WTC11 (cell line): Measurements from ENCODE around the gene CHST5. TPM values are rescaled to one million over a fixed set of nuclear protein-coding genes. Genes with fewer than 3 reads are reported as not detected.
"Not testable (repeated sequence)": the region's sequence is repeated elsewhere in the genome, so short reads cannot be mapped to it uniquely, and the experiment has no call there.

Experiments used
- ATAC-seq: fragments of 200-7000 bp; cut with Tn5 transposase; 2 replicates; pipeline ENCODE4 v1.10.0; 2021; ENCODE audit warnings: mild to moderate bottlenecking, moderate library complexity
- CTCF ChIA-PET: fragments of 300-600 bp; sonication (Branson Sonifier 250); formaldehyde crosslinking; loops from one replicate; lab custom pipeline; 2021; ENCODE audit warnings: antibody characterized with exemption; lab: Charles Lee
- POLR2A ChIA-PET: fragments of 350-600 bp; sonication (Branson Sonifier 250); formaldehyde crosslinking; loops from one replicate; lab custom pipeline; 2021; ENCODE audit warnings: antibody characterized with exemption; lab: Charles Lee
- DNase-seq: peaks from one replicate; pipeline ENCODE4 v3.0.0; 2021; ENCODE audit warnings: low spot score
- H3K27ac Mint-ChIP-seq: 2 replicates; pipeline ENCODE4 v1.8.0; 2021; ENCODE audit warnings: mixed read lengths
- H3K27me3 Mint-ChIP-seq: 2 replicates; pipeline ENCODE4 v1.8.0; 2021; ENCODE audit warnings: low read depth, mild to moderate bottlenecking, moderate library complexity, mixed read lengths
- H3K36me3 Mint-ChIP-seq: 2 replicates; pipeline ENCODE4 v1.8.0; 2021; ENCODE audit warnings: mixed read lengths
- H3K4me1 Mint-ChIP-seq: 2 replicates; pipeline ENCODE4 v1.8.0; 2022; ENCODE audit warnings: mixed read lengths
- H3K4me3 Mint-ChIP-seq: 2 replicates; pipeline ENCODE4 v1.8.0; 2021; ENCODE audit warnings: mild to moderate bottlenecking, moderate library complexity, mixed read lengths
- H3K9me3 Mint-ChIP-seq: 2 replicates; pipeline ENCODE4 v1.8.0; 2021; ENCODE audit warnings: mixed read lengths
- EMX1 ChIP-seq: fragments of 250-450 bp; sonication (Bioruptor Pico); IDR thresholded peaks from 2 replicates; pipeline ENCODE4 v1.8.0; 2021; ENCODE audit warnings: mild to moderate bottlenecking
- FOXJ3 ChIP-seq: sonication (generic); formaldehyde crosslinking; IDR thresholded peaks from 2 replicates; pipeline ENCODE4 v1.9.0; 2021; ENCODE audit warnings: missing genetic modification reagents, mild to moderate bottlenecking, borderline replicate concordance
- MXD4 ChIP-seq: fragments of 250-450 bp; sonication (Bioruptor Pico); IDR thresholded peaks from 2 replicates; pipeline ENCODE4 v1.8.0; 2021; ENCODE audit warnings: mild to moderate bottlenecking, moderate library complexity, borderline replicate concordance
- TEAD4 ChIP-seq: sonication (generic); formaldehyde crosslinking; IDR thresholded peaks from 2 replicates; pipeline ENCODE4 v1.8.0; 2022; ENCODE audit warnings: mild to moderate bottlenecking, missing genetic modification reagents
- total RNA-seq: library from RNA; stranded (reverse); gene quantifications from 3 replicates; pipeline ENCODE4 v1.2.3, GENCODE V29; 2021
- TF ChIP-seq, protein P1 (sequence below): sonication (generic); formaldehyde crosslinking; IDR thresholded peaks from 2 replicates; pipeline ENCODE4 v1.8.1; 2022; ENCODE audit warnings: mild to moderate bottlenecking, missing genetic modification reagents, moderate library complexity, borderline replicate concordance
- TF ChIP-seq, protein P2 (sequence below): sonication (generic); formaldehyde crosslinking; IDR thresholded peaks from 2 replicates; pipeline ENCODE4 v1.8.0; 2023; ENCODE audit warnings: mild to moderate bottlenecking, missing genetic modification reagents
- TF ChIP-seq, protein P3 (sequence below): sonication (generic); formaldehyde crosslinking; IDR thresholded peaks from 2 replicates; pipeline ENCODE4 v1.8.1; 2023; ENCODE audit warnings: mild to moderate bottlenecking, missing genetic modification reagents, moderate library complexity
- TF ChIP-seq, protein P4 (sequence below): fragments of 250-450 bp; sonication (Bioruptor Pico); IDR thresholded peaks from 2 replicates; pipeline ENCODE4 v1.9.0; 2021; ENCODE audit warnings: mild to moderate bottlenecking
- TF ChIP-seq, protein P5 (sequence below): sonication (generic); formaldehyde crosslinking; IDR thresholded peaks from 2 replicates; pipeline ENCODE4 v1.8.1; 2022; ENCODE audit warnings: missing genetic modification reagents, borderline replicate concordance

The CHST5 gene
- total RNA-seq, 1 experiment from 2014 or later: not detected

DNA sequence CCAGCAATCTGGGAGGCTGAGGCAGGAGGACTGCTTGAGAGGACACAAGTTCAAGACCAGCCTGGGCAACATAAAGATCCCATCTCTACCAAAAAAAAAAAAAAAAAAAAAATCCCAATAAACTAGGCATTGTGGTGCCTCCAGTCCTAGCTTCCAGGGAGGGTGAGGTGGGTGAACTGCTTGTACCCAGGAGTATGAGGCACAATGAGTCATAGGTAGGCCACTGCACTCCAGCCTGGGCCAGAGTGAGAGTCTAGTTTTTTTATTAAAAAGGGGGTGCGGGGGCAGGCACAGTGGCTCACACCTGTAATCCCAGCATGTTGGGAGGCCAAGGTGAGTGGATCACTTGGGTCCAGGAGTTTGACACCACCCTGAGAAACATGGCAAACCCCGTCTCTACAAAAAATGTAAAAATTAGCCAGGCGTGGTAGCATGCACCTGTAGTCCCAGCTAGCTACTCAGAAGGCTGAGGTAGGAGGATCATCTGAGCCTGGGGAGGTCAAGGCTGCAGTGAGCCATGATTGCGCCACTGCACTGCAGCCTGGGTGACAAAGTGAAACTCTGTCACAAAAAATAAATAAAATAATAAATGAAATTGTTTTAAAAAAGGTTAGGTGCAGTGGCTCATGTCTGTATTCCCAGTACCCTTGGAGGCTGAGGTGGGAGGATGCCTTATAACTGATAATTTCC, 32.8 kb downstream of the CHST5 start:
- DNase-seq (no peak), ATAC-seq (no peak)
- ChIA-PET POLR2A (no interaction called here), CTCF (interaction anchor here (0.7 to 1.7 kb wide), 2 partner anchors 14 to 269 kb away, joined by 3 to 8 read pairs; no protein-coding TSS in a partner anchor)
- TF ChIP-seq, protein P1, sequence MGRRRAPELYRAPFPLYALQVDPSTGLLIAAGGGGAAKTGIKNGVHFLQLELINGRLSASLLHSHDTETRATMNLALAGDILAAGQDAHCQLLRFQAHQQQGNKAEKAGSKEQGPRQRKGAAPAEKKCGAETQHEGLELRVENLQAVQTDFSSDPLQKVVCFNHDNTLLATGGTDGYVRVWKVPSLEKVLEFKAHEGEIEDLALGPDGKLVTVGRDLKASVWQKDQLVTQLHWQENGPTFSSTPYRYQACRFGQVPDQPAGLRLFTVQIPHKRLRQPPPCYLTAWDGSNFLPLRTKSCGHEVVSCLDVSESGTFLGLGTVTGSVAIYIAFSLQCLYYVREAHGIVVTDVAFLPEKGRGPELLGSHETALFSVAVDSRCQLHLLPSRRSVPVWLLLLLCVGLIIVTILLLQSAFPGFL: no peak
- TF ChIP-seq FOXJ3: no peak
- TF ChIP-seq, protein P2, sequence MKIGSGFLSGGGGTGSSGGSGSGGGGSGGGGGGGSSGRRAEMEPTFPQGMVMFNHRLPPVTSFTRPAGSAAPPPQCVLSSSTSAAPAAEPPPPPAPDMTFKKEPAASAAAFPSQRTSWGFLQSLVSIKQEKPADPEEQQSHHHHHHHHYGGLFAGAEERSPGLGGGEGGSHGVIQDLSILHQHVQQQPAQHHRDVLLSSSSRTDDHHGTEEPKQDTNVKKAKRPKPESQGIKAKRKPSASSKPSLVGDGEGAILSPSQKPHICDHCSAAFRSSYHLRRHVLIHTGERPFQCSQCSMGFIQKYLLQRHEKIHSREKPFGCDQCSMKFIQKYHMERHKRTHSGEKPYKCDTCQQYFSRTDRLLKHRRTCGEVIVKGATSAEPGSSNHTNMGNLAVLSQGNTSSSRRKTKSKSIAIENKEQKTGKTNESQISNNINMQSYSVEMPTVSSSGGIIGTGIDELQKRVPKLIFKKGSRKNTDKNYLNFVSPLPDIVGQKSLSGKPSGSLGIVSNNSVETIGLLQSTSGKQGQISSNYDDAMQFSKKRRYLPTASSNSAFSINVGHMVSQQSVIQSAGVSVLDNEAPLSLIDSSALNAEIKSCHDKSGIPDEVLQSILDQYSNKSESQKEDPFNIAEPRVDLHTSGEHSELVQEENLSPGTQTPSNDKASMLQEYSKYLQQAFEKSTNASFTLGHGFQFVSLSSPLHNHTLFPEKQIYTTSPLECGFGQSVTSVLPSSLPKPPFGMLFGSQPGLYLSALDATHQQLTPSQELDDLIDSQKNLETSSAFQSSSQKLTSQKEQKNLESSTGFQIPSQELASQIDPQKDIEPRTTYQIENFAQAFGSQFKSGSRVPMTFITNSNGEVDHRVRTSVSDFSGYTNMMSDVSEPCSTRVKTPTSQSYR: no peak
- TF ChIP-seq, protein P3, sequence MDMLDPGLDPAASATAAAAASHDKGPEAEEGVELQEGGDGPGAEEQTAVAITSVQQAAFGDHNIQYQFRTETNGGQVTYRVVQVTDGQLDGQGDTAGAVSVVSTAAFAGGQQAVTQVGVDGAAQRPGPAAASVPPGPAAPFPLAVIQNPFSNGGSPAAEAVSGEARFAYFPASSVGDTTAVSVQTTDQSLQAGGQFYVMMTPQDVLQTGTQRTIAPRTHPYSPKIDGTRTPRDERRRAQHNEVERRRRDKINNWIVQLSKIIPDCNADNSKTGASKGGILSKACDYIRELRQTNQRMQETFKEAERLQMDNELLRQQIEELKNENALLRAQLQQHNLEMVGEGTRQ (CRISPR knock-in tag): no peak
- Mint-ChIP-seq H3K4me1 (no peaks in the 10 kb centered on the region), H3K27ac (no peak overlapping the region), H3K9me3 (no peaks in the 10 kb centered on the region), H3K4me3 (no peak overlapping the region), H3K27me3 (no peaks in the 10 kb centered on the region), H3K36me3 (no peaks in the 10 kb centered on the region)

DNA sequence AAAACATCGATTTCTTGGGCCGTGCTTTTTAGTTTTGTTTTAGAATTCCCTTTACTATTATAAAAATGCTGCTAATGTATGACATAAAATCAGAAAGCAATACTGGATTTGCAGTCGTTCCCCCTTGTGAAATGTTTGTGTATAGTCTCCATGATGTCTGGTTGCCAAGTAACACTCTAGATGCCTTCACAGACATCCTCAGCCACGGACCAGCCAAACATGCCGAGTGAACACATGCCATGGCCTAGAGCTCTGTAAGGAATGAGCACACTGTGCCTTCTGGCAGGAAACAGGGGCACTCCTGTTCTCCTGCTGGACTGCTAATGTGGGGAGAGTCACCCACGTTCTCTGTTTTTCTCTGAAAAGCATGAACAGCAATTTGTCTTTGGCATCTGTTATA, 34.1 kb downstream of the CHST5 start:
- POLR2A ChIA-PET, H3K27me3 Mint-ChIP-seq, H3K4me3 Mint-ChIP-seq, ATAC-seq, H3K36me3 Mint-ChIP-seq, H3K9me3 Mint-ChIP-seq, DNase-seq, H3K4me1 Mint-ChIP-seq, CTCF ChIA-PET, H3K27ac Mint-ChIP-seq: not testable (repeated sequence)

DNA sequence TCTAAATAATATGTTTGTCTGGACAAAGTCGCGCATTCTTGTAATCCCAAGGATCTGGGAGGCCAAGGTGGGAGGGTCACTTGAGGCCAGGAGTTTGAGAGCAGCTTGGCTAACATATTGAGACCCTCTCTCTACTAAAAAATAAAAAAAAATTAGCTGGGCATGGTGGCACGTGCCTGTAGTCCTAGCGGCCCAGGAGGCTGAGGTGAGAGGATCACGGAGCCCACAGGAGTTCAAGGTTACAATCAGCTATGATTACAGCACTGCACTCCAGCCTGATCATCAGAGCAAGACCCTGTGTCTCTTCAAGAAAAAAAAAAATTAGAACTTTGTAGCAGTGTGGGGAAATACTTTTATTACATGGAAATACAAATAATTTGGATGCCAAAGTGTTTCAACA, 34.5 kb downstream of the CHST5 start:
- TF ChIP-seq MXD4 (CRISPR knock-in tag): no peak
- TF ChIP-seq, protein P4, sequence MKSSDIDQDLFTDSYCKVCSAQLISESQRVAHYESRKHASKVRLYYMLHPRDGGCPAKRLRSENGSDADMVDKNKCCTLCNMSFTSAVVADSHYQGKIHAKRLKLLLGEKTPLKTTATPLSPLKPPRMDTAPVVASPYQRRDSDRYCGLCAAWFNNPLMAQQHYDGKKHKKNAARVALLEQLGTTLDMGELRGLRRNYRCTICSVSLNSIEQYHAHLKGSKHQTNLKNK (CRISPR knock-in tag): no peak
- TF ChIP-seq, all 79 proteins: peak for 0
- Mint-ChIP-seq H3K27ac (no peak overlapping the region), H3K27me3 (no peaks in the 10 kb centered on the region), H3K36me3 (no peaks in the 10 kb centered on the region), H3K9me3 (no peaks in the 10 kb centered on the region), H3K4me3 (no peak overlapping the region), H3K4me1 (no peaks in the 10 kb centered on the region)
- no peak for DNase-seq
- CTCF ChIA-PET: interaction anchor here (1.0 to 1.4 kb wide), 2 partner anchors 16 to 116 kb away, joined by 3 to 10 read pairs; no protein-coding TSS in a partner anchor
- no peak for ATAC-seq
- POLR2A ChIA-PET: interaction anchor here (0.6 kb wide), 1 partner anchor 16 kb away, joined by 4 read pairs; no protein-coding TSS in a partner anchor

DNA sequence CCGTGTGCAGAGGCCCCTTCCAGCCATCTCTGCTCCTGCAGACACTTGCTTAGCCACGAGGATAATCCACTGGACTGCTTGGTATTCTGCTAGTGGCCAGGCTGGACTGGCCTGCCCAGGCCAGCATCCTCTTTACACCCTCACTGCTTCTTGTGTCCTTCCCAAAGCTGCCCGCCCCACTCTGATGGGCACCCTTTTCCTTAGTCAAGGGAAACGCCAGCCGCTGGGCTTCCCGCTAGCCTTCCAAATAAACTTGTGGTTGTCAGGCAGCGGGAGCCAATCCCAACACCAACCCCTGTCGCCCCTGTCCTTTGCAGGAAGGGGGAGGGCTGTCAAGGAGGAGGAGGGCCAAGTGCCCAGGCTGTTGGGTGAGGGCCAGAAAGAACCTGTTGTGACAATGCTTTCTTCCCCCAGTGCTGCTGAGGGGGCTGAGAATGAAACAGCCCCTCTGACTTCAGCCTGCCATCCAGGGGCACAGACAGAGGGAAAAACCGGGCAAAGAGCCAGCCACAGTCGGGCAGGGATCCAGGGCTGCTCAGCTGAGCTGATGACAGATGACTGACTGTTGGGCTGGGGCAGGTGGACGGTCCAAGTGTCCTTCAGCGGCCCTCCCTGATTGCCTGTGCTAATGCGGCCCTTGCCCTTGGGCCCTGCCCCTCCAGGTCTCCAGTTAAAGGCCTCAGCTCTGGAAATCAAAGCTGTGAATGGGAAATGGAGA, 37.1 kb downstream of the CHST5 start:
- DNase-seq, H3K36me3 Mint-ChIP-seq, POLR2A ChIA-PET, H3K27me3 Mint-ChIP-seq, H3K27ac Mint-ChIP-seq, H3K4me1 Mint-ChIP-seq, ATAC-seq, H3K9me3 Mint-ChIP-seq, H3K4me3 Mint-ChIP-seq: not testable (repeated sequence)
- CTCF ChIA-PET: interaction anchor here (4.8 kb wide), 1 partner anchor 19 kb away, joined by 91 read pairs; no protein-coding TSS in a partner anchor

DNA sequence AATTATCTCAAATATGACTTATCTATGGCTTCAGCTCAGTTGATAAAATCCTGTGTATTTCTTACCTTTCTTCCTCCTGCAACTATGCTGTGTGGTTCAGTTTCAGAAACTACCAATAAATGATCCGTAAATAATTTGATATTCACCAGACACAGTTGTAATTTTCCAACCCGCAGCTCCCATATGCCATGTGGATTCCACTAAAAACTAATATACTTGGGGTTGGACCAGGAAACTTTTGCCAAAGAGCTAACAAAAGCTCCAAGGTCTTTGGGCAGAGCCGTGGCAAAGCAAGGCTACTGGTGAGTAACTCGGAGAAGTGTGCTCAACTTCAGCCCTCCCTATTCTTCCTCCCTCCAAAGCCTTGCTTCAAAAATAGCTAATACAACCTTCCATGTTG, 38.4 kb downstream of the CHST5 start:
- peaks cover 13% of the 10 kb centered on the region for H3K27me3 Mint-ChIP-seq
- H3K36me3 Mint-ChIP-seq: no peaks in the 10 kb centered on the region
- DNase-seq (no peak), ATAC-seq (no peak)
- peaks cover 11% of the 10 kb centered on the region for H3K4me1 Mint-ChIP-seq
- H3K4me3 Mint-ChIP-seq: no peak overlapping the region
- no peak for TF ChIP-seq EMX1 (CRISPR knock-in tag)
- TF ChIP-seq, protein P5, sequence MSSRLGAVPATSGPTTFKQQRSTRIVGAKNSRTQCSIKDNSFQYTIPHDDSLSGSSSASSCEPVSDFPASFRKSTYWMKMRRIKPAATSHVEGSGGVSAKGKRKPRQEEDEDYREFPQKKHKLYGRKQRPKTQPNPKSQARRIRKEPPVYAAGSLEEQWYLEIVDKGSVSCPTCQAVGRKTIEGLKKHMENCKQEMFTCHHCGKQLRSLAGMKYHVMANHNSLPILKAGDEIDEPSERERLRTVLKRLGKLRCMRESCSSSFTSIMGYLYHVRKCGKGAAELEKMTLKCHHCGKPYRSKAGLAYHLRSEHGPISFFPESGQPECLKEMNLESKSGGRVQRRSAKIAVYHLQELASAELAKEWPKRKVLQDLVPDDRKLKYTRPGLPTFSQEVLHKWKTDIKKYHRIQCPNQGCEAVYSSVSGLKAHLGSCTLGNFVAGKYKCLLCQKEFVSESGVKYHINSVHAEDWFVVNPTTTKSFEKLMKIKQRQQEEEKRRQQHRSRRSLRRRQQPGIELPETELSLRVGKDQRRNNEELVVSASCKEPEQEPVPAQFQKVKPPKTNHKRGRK: no peak
- TF ChIP-seq TEAD4 (CRISPR knock-in tag): no peak
- ChIA-PET CTCF (interaction anchor here (0.9 to 4.8 kb wide), 2 partner anchors 20 to 53 kb away, joined by 3 to 91 read pairs; no protein-coding TSS in a partner anchor), POLR2A (no interaction called here)
- no peak overlapping the region for H3K27ac Mint-ChIP-seq
- no peaks in the 10 kb centered on the region for H3K9me3 Mint-ChIP-seq
